HG03196 (cell line): ENCODE data around the gene LARP1B.
"Not testable (repeated sequence)": the region's sequence is repeated elsewhere in the genome, so short reads cannot be mapped to it uniquely, and the experiment has no call there.

Experiments
- ATAC-seq: cut with Tn5 transposase; IDR thresholded peaks from one replicate; pipeline ENCODE4 v1.9.1; 2021; ENCODE audit not compliant: unreplicated experiment

The LARP1B gene

DNA sequence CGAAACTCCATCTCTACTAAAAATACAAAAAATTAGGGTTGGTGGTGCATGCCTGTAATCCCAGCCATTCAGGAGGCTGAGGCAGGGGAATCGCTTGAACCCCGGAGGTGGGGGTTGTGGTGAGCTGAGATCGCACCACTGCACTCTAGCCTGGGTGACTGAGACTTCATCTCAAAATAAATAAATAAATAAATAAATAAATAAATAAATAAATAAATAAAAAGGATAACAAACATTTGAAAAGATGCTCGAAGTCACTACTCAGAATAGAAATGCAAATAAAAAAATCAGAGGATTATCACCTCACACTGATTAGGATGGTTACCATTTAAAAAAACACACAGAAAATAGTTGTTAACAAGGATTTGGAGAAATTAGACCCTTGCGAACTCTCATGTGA, 73.8 kb downstream of the LARP1B start:
- no peak for ATAC-seq

GRCh38 chr4:128135391-128135790, 74.3 kb downstream of the LARP1B start:
- ATAC-seq = no peak

GRCh38 chr4:128141866-128142265, 80.8 kb downstream of the LARP1B start:
- no peak for ATAC-seq

DNA sequence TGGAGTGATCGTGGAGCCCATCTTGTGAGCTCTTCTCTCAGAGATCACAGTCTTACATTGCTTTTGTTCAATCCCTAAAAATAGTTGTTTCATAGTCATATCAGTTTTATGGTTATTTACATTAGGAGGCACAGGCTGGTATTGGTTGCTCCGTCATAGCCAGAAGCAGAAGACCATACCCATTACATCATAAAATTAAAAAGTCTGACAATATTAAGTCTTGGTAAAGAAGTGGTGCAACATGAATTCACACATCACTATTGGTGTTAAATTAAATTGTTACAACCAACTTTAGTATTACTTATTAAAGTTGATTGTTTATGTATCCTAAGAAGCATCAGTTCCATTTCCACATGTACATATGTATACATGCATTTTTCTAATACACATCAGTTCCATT, 84.6 kb downstream of the LARP1B start:
- ATAC-seq = no peak

DNA sequence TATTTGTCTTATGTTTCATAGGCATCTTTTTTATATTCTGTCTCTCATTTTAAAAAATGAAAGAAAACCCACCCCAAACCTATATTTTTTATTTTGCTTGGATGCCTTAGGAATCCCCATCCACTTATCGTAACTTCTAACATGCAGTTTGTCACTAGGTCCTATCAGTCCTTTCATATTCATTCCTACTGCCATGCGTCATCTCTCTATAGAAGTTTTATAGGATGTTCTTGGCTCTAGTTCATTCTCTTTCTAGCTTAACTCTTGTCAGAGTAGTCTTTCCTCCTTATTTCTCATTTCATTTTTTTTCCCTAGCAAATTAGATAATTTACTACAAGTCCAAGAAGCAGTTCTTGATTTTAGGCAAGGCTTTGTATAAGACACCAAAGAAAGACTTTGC, 92.7 kb downstream of the LARP1B start:
- ATAC-seq = no peak

GRCh38 chr4:128155231-128155855, 94.2 kb downstream of the LARP1B start:
- no peak for ATAC-seq

GRCh38 chr4:128155874-128156456, 94.9 kb downstream of the LARP1B start:
- ATAC-seq = no peak

DNA sequence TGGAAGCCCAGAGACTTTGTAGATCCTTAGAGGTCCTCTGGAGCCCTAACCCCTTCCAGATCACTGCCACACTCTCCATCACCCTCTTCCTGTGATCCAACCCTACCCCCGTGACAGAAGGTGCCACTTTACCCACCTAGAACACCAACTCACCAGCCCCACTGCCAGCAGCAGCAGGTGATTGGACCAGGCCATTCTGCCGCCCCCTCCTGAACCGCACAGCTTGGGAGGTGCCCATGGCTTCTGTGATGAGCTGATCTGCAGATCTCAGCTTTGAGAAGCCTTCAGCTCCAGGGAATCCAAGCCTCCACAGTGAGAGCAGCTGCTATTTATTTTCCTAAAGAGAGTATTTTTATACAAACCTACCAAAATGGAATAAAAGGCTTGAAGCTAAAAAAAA, 95.4 kb downstream of the LARP1B start:
- not testable (repeated sequence) for ATAC-seq

GRCh38 chr4:128158894-128159293, 97.8 kb downstream of the LARP1B start:
- no peak for ATAC-seq

GRCh38 chr4:128159967-128160366, 98.9 kb downstream of the LARP1B start:
- ATAC-seq = no peak

DNA sequence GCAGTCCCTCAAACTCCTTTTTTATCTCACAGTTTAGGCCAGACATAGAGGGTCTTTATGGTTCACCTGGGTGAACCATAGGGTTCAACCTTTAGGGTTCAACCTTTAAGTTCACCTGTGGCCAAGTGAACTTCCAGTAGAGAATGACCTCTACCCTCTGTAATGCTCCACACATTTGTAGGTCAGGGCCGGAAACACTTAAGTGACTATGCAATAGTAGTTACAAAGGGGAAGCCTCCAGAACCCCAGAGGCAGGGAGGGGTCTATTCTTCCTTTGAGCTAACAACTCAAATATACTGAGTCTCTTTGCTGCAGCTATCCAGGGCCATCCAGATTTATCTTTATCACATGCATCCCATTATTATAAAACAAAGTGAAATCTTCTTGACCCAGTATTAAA, 100.0 kb downstream of the LARP1B start:
- no peak for ATAC-seq

DNA sequence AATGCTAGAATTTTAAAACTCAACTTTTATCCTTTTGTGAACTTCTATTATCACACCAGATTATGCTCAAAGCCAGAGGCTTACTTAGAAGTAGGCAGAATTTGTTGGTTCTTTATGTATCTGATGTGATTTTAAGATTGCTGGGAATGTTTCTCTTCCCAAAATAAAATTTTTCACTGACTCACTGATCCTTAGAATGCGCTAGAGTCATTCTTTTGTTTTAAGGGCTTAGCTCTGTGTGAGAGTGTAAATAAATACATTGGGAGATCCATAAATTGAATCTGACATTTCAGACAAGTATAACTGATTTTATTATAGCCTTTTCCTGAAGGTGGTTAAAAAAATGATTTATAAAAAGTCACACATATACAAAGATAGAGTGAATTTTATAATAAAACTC, 101.3 kb downstream of the LARP1B start:
- no peak for ATAC-seq

DNA sequence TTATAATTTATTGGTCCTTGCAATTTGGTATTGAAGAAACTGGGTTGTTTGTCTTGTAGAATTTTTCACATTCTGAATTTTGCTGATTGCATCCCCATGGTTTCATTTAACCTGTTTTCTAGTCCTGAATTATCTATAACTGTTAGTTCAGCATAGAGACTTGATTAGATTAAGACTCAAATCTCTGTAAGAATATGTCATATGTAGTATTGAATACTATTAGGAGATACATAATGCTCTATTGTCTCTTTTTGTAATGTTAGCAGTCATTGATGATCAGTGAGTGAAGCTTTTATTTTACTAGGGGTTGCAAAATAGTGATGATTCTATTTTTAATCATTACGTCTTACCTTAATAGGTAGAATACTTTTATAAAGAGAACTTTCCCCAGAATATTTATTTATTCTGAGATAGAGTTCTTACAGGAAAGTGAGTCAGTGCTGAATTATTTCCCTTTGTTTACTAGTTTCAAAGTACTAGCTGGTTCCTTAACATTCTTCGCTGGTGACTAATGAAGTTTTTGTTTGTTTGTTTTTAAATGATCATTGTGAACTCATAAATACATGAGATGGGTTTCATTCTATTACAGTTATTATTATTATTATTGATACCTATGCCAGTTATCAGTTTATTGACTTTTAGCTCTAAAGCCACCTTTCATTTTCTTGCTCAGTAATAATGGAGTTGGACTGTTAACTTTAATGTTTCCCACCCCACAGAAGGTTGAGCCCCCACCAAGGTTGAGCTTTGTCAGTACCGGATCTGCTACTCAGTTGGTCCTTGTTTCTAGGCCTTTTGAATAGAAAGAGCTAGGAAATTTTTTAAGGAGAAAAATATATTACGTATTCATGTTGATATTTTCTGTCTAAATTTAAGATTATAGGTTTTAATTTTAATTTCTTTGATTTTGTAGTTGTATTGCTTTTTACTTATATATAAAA, 102.3 kb downstream of the LARP1B start:
- no peak for ATAC-seq

DNA sequence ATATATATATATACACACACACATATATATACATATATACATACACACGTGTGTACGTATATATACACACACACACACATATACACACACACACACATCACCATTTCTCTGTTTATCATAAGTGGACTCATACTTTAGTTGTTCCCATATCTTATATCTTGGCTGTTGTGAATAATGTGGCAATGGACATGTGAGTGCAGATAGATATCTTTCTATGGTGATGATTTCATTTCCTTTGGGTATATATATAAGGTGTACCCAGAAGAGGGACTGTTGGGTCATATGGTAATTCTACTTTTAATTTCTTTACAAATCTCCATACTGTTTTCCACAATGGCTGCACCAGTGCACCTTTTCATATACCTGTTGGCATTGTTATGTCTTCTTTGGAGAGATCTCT, 105.9 kb downstream of the LARP1B start:
- no peak for ATAC-seq

DNA sequence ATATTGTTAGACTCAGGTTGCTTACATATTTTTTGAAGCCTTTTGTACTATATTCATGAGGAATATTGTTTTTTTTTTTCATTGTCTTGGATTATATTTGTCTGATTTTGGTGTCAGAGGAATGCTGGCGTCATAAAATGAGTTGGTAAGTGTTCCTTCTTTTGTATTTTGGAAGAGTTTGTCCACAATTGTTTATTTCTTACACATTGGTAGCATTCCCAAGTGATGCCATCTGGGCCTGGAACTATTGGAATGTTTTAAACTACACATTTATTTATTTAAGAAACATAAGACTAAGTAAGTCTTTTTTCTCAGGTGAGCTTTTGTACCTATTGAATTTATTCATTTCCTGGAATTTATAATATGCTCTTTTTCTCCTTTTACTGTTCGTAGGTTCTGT, 107.6 kb downstream of the LARP1B start:
- no peak for ATAC-seq

DNA sequence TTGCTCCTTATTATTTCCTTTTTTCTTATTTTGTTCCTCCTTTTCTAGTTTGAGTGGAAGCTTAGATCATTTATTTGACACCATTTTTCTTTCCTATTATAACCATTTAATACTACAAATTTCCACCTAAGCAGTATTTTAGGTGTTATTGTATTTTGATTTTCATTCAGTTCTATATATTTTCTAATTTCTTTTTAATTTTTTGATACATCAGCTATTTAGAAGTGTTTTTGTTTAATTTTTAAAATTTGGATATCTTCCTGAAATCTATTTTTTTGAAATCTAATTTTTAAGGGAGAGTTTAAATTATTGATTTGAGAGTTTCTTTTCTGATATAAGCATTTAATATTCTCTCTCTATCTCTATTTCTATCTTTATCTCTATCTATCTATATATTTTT, 108.1 kb downstream of the LARP1B start:
- no peak for ATAC-seq

GRCh38 chr4:128176643-128177042, 115.5 kb downstream of the LARP1B start:
- ATAC-seq = no peak

GRCh38 chr4:128177498-128177897, 116.4 kb downstream of the LARP1B start:
- no peak for ATAC-seq

DNA sequence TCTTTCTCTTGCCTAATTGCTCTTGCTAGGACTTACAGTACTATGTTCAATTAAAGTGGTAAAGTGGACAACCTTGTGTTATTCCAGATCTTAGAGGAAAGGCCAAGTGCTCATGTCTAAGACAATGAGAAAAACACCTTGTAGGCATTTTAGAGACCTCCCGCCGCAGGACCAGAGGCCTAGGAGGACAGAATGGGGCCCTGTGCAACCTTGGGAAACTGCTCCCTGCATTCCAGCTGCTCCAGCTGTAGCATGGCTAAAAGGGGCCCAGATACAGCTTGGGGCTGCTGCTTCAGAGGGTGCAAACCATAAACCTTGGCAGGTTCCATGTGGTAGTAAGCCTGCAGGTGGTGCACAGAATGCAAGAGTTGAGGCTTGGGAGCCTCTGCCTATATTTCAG, 125.5 kb downstream of the LARP1B start:
- ATAC-seq = no peak

- ATAC-seq = peak; percentile 98
Observed at GRCh38 chr4:128191115-128191781, 130.1 kb downstream of the LARP1B start.
